ENCODE data around the gene SVBP.
A peak's percentile ranks its signal among the peaks of the same experiment; 100 is the strongest.

The SVBP gene

DNA sequence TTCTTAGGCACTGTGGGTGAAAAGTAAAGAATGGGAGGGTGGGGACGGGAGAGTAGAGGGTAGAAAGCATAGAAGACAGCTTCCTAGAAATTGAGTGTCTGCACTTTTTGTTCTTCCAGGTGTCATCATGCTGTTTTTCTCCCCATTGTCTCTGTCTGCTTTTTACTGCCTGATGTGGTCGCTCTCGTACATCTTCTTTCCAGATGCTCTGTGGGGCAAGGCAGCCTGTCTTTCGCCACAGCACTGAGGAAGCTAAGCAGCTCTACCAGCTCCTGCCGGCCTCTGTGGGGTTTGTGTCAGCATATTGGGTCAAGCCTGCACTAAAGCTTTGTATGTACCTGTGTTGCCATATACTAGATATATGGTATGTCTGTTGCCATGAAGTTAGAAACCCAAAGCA, 19.2 kb downstream of the SVBP start:
- DNase-seq: no peak

- no peak for DNase-seq
Observed at GRCh38 chr1:42797414-42797813, 19.8 kb downstream of the SVBP start.

- DNase-seq: no peak
Observed at GRCh38 chr1:42793824-42794223, 23.4 kb downstream of the SVBP start.

DNA sequence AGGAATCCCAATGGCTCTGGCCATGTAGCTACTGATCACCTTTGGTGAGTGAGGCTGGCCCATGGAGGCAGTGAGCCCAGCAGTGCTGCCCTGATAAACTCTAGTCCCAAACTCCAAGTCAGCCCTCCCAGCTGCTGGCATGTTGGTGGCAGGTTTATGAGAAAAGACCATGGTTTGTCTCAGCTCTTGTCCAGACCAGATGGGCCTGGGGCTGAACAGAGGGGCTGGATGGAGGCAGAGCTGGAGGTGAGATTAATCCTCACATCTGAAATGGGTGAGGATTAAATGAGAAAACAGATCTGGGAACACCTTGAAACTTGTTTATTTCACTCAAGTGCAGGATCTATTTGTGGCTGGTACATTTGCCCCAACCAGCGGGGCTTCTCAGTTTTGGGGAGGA, 29.2 kb downstream of the SVBP start:
- no peak for DNase-seq

- DNase-seq: no peak
Observed at GRCh38 chr1:42786097-42786496, 31.1 kb downstream of the SVBP start.

- DNase-seq: no peak
Observed at GRCh38 chr1:42784946-42785693, 32.1 kb downstream of the SVBP start, which contains the start of gene TMEM269. Gene TMEM269 (plus strand): TSS chr1:42784991. CDS start chr1:42789894, 4,903 bp downstream.

- DNase-seq: no peak
Observed at GRCh38 chr1:42784547-42784945, 32.7 kb downstream of the SVBP start.

GRCh38 chr1:42783092-42783491, 34.1 kb downstream of the SVBP start:
- DNase-seq: no peak

GRCh38 chr1:42780176-42780575, 37.0 kb downstream of the SVBP start:
- DNase-seq: no peak

DNA sequence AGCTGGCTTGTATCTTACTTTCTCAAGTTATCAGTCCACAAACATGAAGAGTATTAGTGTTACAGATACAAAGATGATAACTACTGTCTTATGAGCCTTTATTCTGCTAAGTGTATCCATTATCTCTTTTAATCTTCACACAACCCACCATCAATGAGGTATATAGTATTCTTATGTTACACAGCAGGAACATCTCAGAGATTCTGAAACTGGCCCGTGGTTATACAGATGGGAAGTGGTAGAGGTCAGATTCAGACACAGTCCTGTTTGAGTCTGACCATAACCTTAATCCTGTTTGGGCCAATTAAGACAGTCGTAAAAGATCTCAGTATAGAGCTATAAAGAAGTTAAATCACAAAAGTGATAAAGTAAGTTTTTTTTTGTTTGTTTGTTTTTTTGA, 37.5 kb downstream of the SVBP start:
- no peak for DNase-seq

GRCh38 chr1:42777852-42778251, 39.3 kb downstream of the SVBP start:
- peak; percentile 47 to 72 for DNase-seq

GRCh38 chr1:42776502-42776901, 40.7 kb downstream of the SVBP start:
- no peak for DNase-seq

DNA sequence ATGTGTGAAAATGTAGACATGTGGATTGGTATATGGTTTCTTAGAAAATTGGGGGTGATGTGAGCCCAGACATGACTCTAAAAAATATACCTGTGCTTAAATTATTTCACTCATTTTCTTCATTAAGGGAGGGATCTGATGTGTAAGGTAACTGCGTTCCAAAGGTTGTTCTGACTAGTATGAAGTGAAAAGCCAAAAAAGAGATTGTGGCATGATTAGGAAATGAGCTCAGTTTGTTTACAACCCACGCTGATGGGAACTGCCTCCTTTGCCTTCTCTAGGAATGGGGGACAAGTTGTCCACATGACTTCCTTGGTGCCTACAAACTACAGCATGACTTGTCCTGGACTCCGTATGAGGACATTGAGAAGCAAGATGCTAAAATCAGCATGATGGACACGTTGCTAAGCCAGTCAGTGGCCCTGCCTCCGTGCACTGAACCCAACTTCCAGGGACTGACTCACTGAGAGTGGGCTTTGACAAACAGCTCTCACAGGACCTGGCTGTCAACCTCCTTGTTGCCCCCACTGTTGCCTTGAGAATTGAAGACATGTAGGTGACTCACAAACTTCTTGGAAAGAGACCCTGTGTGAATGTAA, 42.2 kb downstream of the SVBP start:
- no peak for DNase-seq

DNA sequence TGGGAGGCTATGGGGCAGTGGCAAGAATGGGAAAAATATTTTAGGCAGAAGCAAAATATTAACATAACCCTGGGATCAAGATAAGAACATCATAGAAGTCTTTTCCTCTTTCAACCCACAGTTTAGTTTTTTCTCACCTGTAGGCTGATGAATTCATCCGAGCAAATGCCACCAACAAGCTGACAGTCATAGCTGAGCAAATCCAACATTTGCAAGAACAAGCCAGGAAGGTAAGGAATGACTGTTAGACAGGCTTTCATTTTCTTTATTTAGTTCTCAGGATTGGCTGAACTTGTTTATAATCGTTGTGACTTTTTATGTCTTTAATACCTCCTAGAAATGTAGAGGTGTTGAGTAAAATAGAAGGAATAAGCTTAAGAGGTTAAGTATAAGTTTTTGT, 43.8 kb downstream of the SVBP start:
- no peak for DNase-seq

- no peak for DNase-seq
Observed at GRCh38 chr1:42769811-42770210, 47.4 kb downstream of the SVBP start.

GRCh38 chr1:42768172-42768571, 49.0 kb downstream of the SVBP start:
- DNase-seq: no peak

- DNase-seq: peak; percentile 24 to 28
Observed at GRCh38 chr1:42767510-42768000, 49.6 kb downstream of the SVBP start.

DNA sequence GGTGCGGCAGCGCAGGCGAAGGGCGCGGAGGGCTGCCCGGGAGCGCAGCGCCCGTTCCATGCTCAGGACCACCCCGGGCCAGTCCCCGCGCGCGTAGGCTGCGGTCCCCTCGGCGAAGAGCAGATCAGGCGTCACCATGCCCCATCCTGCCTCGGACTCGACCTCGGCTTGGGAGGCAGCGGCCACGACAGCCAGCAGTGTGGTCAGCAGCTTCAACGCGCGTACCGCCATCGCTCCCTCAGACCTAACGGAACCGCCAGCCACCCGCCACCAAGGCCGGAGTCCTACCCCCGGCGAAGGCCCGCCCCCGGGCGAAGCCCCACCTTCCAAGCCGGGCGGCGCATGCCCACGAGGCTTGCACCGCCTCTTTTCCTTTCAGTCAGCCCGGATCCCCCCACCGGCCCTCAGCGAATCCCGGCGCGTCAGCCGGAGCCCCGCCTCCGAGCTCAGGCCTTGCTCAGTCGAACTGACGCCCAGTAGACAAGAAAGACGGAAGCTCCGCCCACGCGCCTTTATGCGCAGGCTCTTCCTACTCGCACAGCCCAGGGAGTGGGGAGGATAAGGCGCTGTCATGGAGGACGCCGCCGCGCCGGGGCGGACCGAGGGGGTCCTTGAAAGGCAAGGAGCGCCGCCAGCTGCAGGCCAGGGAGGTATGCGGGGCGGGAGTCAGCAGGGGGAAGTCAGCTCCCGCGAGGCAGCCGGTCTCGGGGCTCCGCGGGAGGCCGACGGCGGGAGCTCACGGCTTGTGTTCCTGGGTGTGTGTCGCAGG, 50.3 kb downstream of the SVBP start, which contains the start of the genes C1orf50 and P3H1:
Gene C1orf50, plus strand, starts transcription at position 509 of the 769 bp plus-strand sequence. Its CDS starts 63 bp downstream, at position 572.
Gene P3H1, minus strand, starts transcription at position 288 of the 769 bp plus-strand sequence. Its CDS starts 57 bp downstream, at position 231.
- peak; percentile 97 to 98 for DNase-seq

- DNase-seq: peak; percentile 47 to 67
Observed at GRCh38 chr1:42765832-42766740, 51.1 kb downstream of the SVBP start.

- DNase-seq: no peak
Observed at GRCh38 chr1:42765269-42765668, 51.9 kb downstream of the SVBP start.

DNA sequence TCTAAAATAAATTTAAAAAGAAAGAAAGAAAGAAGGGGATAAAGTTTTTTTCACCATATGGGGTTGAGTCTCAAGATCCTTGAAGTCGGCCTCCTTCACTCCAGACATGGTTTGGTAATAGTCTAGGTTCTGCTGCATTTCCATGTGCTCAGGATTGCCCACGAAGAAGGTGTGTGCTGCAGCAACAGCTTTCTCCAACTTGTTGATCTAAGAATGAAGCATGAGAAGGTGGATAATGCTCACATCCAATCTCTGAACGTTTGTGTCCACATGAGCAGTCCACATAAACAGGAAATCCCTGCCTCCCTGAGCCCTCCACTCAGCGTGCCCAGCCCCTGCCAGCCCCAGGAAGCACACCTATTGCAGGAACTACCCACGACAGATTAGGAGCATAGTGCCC, 54.9 kb downstream of the SVBP start:
- no peak for DNase-seq

- no peak for DNase-seq
Observed at GRCh38 chr1:42761567-42761966, 55.6 kb downstream of the SVBP start.
